K562 (cell line): ENCODE data around the gene SLC34A1. TPM values are rescaled to one million over a fixed set of nuclear protein-coding genes. Genes with fewer than 3 reads are reported as not detected.

ENCODE experiments used
- BRD9 ChIP-seq: fragments of 450-650 bp; IDR thresholded peaks from 2 replicates; pipeline ENCODE4 v1.6.1; 2018; ENCODE audit warnings: low read depth; ENCODE audit not compliant: partially characterized antibody
- CSDE1 ChIP-seq, 2 experiments: fragments of 450-650 bp; IDR thresholded peaks; 2 replicates each; pipeline ENCODE4 v1.6.1; 2016; ENCODE audit warnings: mild to moderate bottlenecking in 1 of 2
- HNRNPL ChIP-seq: fragments of 200-400 bp; formaldehyde crosslinking; IDR thresholded peaks from 2 replicates; pipeline ENCODE4 v1.6.1; 2017; ENCODE audit warnings: low read depth, mild to moderate bottlenecking, low read length
- ID3 ChIP-seq, 2 experiments: fragments of 250-450 bp in 1 of 2; fragments of 450-650 bp in 1 of 2; sonication (Bioruptor Pico) in 1 of 2; IDR thresholded peaks; 2 replicates each; pipeline versions ENCODE4 v1.6.1 to v1.8.0; 2016 to 2021; ENCODE audit warnings: mild to moderate bottlenecking in 2 of 2, moderate library complexity in 2 of 2, missing compliant biosample characterization in 1 of 2, missing genetic modification characterization in 1 of 2
- MAX ChIP-seq: sonication (generic); formaldehyde crosslinking; IDR thresholded peaks from 2 replicates; pipeline ENCODE4 v1.9.0; 2022; ENCODE audit warnings: mild to moderate bottlenecking, missing genetic modification reagents
- MLX ChIP-seq, 2 experiments: fragments of 450-650 bp in 1 of 2; sonication (generic) in 1 of 2; formaldehyde crosslinking; conservative IDR thresholded peaks; 2 replicates each; pipeline versions ENCODE4 v1.4.0 to v1.8.1; 2020 to 2022; ENCODE audit warnings: mild to moderate bottlenecking in 1 of 2, missing genetic modification reagents in 1 of 2
- NFXL1 ChIP-seq: fragments of 450-650 bp; formaldehyde crosslinking; IDR thresholded peaks from 2 replicates; pipeline ENCODE4 v1.4.0; 2021; ENCODE audit warnings: mild to moderate bottlenecking
- SRSF7 ChIP-seq: fragments of 200-400 bp; formaldehyde crosslinking; optimal IDR thresholded peaks from 2 replicates; pipeline ENCODE3; 2017; ENCODE audit warnings: mild to moderate bottlenecking, low read depth, low read length
- TBP ChIP-seq: optimal IDR thresholded peaks from 2 replicates; pipeline ENCODE3; 2011; ENCODE audit warnings: low read depth, low read length, improper control_type of control experiment
- TEAD1 ChIP-seq, 2 experiments: fragments of 450-650 bp in 1 of 2; sonication (generic) in 1 of 2; formaldehyde crosslinking; IDR thresholded peaks; 2 replicates each; pipeline versions ENCODE4 v1.4.0 to v1.8.0; 2020 to 2022; ENCODE audit warnings: mild to moderate bottlenecking in 2 of 2, missing genetic modification reagents in 1 of 2
- TGIF2 ChIP-seq: sonication (generic); formaldehyde crosslinking; IDR thresholded peaks from 2 replicates; pipeline ENCODE4 v1.8.1; 2022; ENCODE audit warnings: mild to moderate bottlenecking, missing genetic modification reagents, moderate library complexity
- THAP12 ChIP-seq: fragments of 250-450 bp; sonication (Bioruptor Pico); IDR thresholded peaks from 2 replicates; pipeline ENCODE4 v1.9.0; 2021; ENCODE audit warnings: mild to moderate bottlenecking, inconsistent platforms
- TOE1 ChIP-seq, 2 experiments: fragments of 450-650 bp in 1 of 2; sonication (generic) in 1 of 2; formaldehyde crosslinking in 1 of 2; IDR thresholded peaks; 2 replicates each; pipeline versions ENCODE4 v1.7.1 to v1.8.0; 2016 to 2022; ENCODE audit warnings: borderline replicate concordance in 2 of 2, mild to moderate bottlenecking in 2 of 2, antibody characterized with exemption in 1 of 2, inconsistent platforms in 1 of 2, low read depth in 1 of 2, missing genetic modification reagents in 1 of 2, moderate library complexity in 1 of 2
- ZC3H11A ChIP-seq: IDR thresholded peaks from 2 replicates; pipeline ENCODE4 v1.6.1; 2012; ENCODE audit warnings: low read depth, low read length, improper control_type of control experiment
- ZNF146 ChIP-seq: IDR thresholded peaks from one replicate; pipeline ENCODE4 v1.6.1; 2018; ENCODE audit warnings: missing compliant biosample characterization; ENCODE audit not compliant: unreplicated experiment
- ZNF324 ChIP-seq: fragments of 250-450 bp; sonication (Bioruptor Pico); IDR thresholded peaks from 2 replicates; pipeline ENCODE4 v1.4.0; 2020; ENCODE audit warnings: mild to moderate bottlenecking
- ZNF609 ChIP-seq: sonication (generic); formaldehyde crosslinking; IDR thresholded peaks from 2 replicates; pipeline ENCODE4 v1.8.1; 2023; ENCODE audit warnings: missing genetic modification reagents, mild to moderate bottlenecking, borderline replicate concordance
- polyA plus RNA-seq, 8 experiments: library from polyadenylated mRNA; depleted of rRNA in 4 of 8; stranded (reverse) in 5 of 8; unstranded in 3 of 8; fragments of >200 nt; fragmentation: Nextera tagmentation in 2 of 8; fragmentation: Illumina TruSeq in 1 of 8; extraction: Ambion mirVana in 2 of 8; extraction: Trizol in 1 of 8; gene quantifications; 2 replicates each; pipeline versions ENCODE4 v1.2.1 to v1.2.3, GENCODE V29; 2011 to 2014; ENCODE audit warnings: inconsistent platforms in 1 of 8, missing spikeins in 1 of 8
- total RNA-seq, 7 experiments: library from RNA; depleted of rRNA in 6 of 7; stranded (reverse); fragments of >200 nt in 6 of 7; fragmentation: Illumina TruSeq in 2 of 7; extraction: Trizol in 2 of 7; gene quantifications; 2 replicates each; pipeline versions ENCODE4 v1.2.1 to v1.2.3, GENCODE V29; 2011 to 2021; ENCODE audit warnings: low replicate concordance in 1 of 7

SLC34A1 gene
- total and polyA plus RNA-seq, 9 of the 15 experiments (the other 6 are each of a cell fraction or from before 2014, with no cell fraction given), result not detected

GRCh38 chr5:177404641-177405179 is 20.5 kb downstream of the SLC34A1 start (continued):
- TF ChIP-seq HNRNPL (peak; percentile 44; the same call in 1 of the 2 replicates), ID3 (CRISPR knock-in tag; IDR thresholded peaks at IDR 0.05) (no peak), ID3 (tag; IDR thresholded peaks at IDR 0.05) (peak; percentile 27; the same call in 1 of the 2 replicates), THAP12 (CRISPR knock-in tag) (no peak), CSDE1 (IDR thresholded peaks at IDR 0.05) (no peak), ZNF324 (CRISPR knock-in tag) (no peak), TGIF2 (CRISPR knock-in tag) (no peak), TEAD1 (CRISPR knock-in tag; IDR thresholded peaks at IDR 0.05) (peak in 1 of 2 experiments; percentile 34; a peak in 1 of 4 replicates), MAX (CRISPR knock-in tag) (peak; percentile 40; the same call in 1 of the 2 replicates), SRSF7 (no peak), ZNF609 (CRISPR knock-in tag) (0 out of 2 replicates have a peak, but pooled peaks have one; percentile 84), TOE1 (IDR thresholded peaks at IDR 0.05; ENCODE audit: borderline replicate concordance) (no peak), TOE1 (CRISPR knock-in tag; IDR thresholded peaks at IDR 0.05; ENCODE audit: borderline replicate concordance, low read depth) (peak; percentile 93), NFXL1 (CRISPR knock-in tag) (no peak), MLX (CRISPR knock-in tag; conservative IDR thresholded peaks at IDR 0.05) (no peak), ZC3H11A (no peak), TBP (no peak), ZNF146 (CRISPR knock-in tag) (no peak), BRD9 (peak; percentile 80)
